ENCODE measurements around the gene PDCD1. TPM values are rescaled to one million over a fixed set of nuclear protein-coding genes. Genes with fewer than 3 reads are reported as not detected.

PDCD1 gene
- total RNA-seq, 1 donor from 2014 or later, result not detected

- Mint-ChIP-seq H3K9me3 (ENCODE audit: low read depth) (no peaks in the 10 kb centered on the region), H3K4me1 (ENCODE audit: low read depth) (no peaks in the 10 kb centered on the region), H3K27me3 (peaks cover 3% of the 10 kb centered on the region), H3K27ac (no peak overlapping the region), H3K4me3 (ENCODE audit: low read depth) (no peak overlapping the region), H3K36me3 (ENCODE audit: insufficient read depth) (no peaks in the 10 kb centered on the region)
- TF ChIP-seq CTCF (IDR thresholded peaks at IDR 0.05; ENCODE audit: unreplicated experiment), result no peak
- no peak for DNase-seq (ENCODE audit: low spot score, unreplicated experiment)
These were observed 5.6 kb downstream of the PDCD1 start for GRCh38 chr2:241852981-241853631.

DNA sequence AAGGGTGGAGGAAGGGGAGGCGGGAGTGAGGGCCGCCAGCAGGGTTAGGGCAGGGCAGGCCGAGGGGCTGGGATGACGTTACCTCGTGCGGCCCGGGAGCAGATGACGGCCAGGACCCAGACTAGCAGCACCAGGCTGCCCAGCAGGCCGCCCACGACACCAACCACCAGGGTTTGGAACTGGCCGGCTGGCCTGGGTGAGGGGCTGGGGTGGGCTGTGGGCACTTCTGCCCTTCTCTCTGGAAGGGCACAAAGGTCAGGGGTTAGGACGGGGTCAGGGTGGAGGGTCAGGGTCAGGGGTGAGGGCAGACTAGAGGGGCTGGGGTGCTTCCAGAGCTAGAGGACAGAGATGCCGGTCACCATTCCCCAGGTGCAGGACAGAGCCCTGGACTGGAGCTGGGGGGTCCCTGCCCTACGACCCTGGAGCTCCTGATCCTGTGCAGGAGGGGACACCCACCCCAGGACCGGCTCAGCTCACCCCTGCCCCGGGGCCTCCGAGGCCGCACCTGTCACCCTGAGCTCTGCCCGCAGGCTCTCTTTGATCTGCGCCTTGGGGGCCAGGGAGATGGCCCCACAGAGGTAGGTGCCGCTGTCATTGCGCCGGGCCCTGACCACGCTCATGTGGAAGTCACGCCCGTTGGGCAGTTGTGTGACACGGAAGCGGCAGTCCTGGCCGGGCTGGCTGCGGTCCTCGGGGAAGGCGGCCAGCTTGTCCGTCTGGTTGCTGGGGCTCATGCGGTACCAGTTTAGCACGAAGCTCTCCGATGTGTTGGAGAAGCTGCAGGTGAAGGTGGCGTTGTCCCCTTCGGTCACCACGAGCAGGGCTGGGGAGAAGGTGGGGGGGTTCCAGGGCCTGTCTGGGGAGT, 6.3 kb downstream of the PDCD1 start:
- Mint-ChIP-seq H3K9me3 (ENCODE audit: low read depth) (no peaks in the 10 kb centered on the region), H3K36me3 (ENCODE audit: insufficient read depth) (no peaks in the 10 kb centered on the region), H3K4me3 (ENCODE audit: low read depth) (no peak overlapping the region), H3K4me1 (ENCODE audit: low read depth) (no peaks in the 10 kb centered on the region), H3K27me3 (peaks cover 3% of the 10 kb centered on the region), H3K27ac (no peak overlapping the region)
- TF ChIP-seq CTCF (IDR thresholded peaks at IDR 0.05; ENCODE audit: unreplicated experiment), result no peak
- no peak for DNase-seq (ENCODE audit: low spot score, unreplicated experiment)

DNA sequence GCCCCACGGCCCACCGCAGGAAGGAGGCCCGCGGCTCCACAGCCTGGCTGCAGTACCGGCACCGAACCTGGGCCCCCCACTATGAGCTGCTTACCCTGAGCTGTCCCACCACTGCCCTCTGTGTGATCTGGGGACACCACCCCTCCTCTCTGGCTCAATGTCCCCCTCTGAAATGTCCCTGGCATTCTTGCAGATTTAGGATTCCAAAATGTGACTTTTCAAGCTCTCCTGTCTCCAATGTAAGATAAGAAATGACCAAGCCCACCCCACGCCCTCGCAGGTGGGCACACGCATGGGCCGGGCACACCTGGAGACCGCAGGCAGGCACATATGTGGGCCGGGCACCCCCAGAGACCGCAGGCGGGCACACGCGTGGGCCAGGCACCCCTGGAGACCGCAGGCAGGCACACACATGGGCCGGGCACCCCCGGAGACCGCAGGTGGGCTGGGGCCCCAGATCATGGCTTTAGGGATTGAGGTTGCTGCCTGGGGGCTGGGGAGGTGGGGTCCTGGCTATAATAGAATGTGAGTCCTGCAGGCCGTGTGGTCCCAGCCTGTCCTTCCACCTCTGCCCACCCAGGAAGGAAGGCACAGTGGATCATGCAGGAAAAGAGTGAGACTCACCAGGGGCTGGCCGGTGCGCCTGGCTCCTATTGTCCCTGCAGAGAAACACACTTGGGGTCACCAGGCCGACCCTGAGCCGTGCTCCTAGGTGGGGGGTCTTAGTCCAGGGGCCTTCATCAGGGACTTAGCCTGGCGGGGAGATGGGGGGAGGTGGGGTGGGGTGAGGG, 7.2 kb downstream of the PDCD1 start:
- H3K27me3 Mint-ChIP-seq, result peaks cover 8% of the 10 kb centered on the region
- H3K4me1 Mint-ChIP-seq (ENCODE audit: low read depth), result no peaks in the 10 kb centered on the region
- no peak overlapping the region for H3K4me3 Mint-ChIP-seq (ENCODE audit: low read depth)
- no peak for TF ChIP-seq CTCF (IDR thresholded peaks at IDR 0.05; ENCODE audit: unreplicated experiment)
- H3K9me3 Mint-ChIP-seq (ENCODE audit: low read depth), result no peaks in the 10 kb centered on the region
- no peaks in the 10 kb centered on the region for H3K36me3 Mint-ChIP-seq (ENCODE audit: insufficient read depth)
- no peak overlapping the region for H3K27ac Mint-ChIP-seq
- no peak for DNase-seq (ENCODE audit: low spot score, unreplicated experiment)

DNA sequence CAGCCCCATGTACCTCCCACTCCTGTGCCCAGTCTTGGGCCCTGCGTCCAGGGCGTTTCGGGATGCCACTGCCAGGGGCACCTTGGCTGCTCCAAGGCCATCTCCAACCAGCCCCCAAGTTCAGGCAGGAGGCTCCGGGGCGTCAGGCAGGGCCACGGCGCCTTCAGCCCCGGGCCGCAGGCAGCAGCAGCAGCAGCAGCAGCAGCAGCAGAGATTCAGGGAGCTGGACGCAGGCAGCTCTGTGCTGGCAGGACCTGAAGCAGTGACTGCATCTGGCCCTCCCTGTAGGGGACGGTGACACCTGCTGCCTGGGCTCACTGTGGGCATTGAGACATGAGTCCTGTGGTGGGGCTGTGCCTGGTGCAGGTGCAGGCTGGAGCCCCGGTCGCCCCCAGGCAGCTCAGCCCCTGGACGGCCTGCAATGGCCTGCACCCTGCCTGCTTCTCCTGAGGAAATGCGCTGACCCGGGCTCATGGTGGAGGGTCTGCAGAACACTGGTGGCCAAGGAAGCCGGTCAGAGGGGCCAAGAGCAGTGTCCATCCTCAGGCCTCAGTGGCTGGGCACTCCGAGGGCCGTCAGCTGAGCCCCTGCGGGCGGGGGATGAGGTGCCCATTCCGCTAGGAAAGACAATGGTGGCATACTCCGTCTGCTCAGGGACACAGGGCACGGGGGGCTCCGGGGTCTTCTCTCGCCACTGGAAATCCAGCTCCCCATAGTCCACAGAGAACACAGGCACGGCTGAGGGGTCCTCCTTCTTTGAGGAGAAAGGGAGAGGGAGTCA, 8.0 kb downstream of the PDCD1 start:
- peaks cover 14% of the 10 kb centered on the region for H3K27me3 Mint-ChIP-seq
- H3K27ac Mint-ChIP-seq, result no peak overlapping the region
- H3K4me3 Mint-ChIP-seq (ENCODE audit: low read depth), result no peak overlapping the region
- H3K4me1 Mint-ChIP-seq (ENCODE audit: low read depth), result no peaks in the 10 kb centered on the region
- TF ChIP-seq CTCF (IDR thresholded peaks at IDR 0.05; ENCODE audit: unreplicated experiment), result no peak
- no peak for DNase-seq (ENCODE audit: low spot score, unreplicated experiment)
- no peaks in the 10 kb centered on the region for H3K9me3 Mint-ChIP-seq (ENCODE audit: low read depth)
- H3K36me3 Mint-ChIP-seq (ENCODE audit: insufficient read depth), result no peaks in the 10 kb centered on the region

Data from progenitor cell of endocrine pancreas (in vitro differentiated cells).